AG09309 (cell line): ENCODE data around the gene CDK5RAP2.
A peak's percentile ranks its signal among the peaks of the same experiment; 100 is the strongest.

Experiments used
- DNase-seq: peaks from one replicate; pipeline ENCODE4 v3.0.0-alpha.2; 2010; ENCODE audit warnings: low read depth
- H3K4me3 ChIP-seq: 2 replicates; pipeline ENCODE4 v1.5.1; 2011; ENCODE audit warnings: mild to moderate bottlenecking, low read depth, low read length, moderate library complexity; ENCODE audit not compliant: control insufficient read depth
- CTCF ChIP-seq: IDR thresholded peaks from 2 replicates; pipeline ENCODE4 v1.5.1; 2011; ENCODE audit warnings: mild to moderate bottlenecking, low read depth, low read length, inconsistent platforms; ENCODE audit not compliant: insufficient read depth, control insufficient read depth; ENCODE audit errors: missing control alignments

Gene CDK5RAP2

DNA sequence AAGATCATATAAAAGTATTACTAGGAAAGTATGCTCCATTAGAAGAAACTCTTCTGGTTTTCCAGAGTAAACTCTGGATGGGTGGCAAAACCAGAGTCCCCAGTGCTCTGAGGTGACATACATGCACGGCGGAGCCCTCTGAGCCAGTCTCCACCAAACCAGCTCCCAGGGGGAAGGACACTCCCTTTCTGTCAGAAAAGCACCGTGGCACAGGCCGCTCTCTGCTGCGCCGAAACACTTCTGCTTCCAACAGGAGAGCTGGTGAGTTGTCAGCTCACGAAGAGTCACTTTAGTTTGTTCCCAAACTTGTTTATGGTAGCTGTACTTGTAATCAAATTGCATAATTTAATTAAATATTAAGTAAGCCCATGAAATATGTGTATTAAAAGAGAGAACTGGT is 184.6 kb downstream of the CDK5RAP2 start:
- TF ChIP-seq CTCF: no peak
- no peak for DNase-seq

GRCh38 chr9:120394058-120394669 is 185.8 kb downstream of the CDK5RAP2 start:
- peak; percentile 88 for DNase-seq

More for the DNA sequence above, 184.6 kb downstream of the CDK5RAP2 start:
- H3K4me3 ChIP-seq: no peak overlapping the region

GRCh38 chr9:120393386-120394057 is 186.4 kb downstream of the CDK5RAP2 start:
- TF ChIP-seq CTCF: no peak
- no peak for DNase-seq
- no peak overlapping the region for H3K4me3 ChIP-seq

More at GRCh38 chr9:120394058-120394669, 185.8 kb downstream of the CDK5RAP2 start:
- no peak overlapping the region for H3K4me3 ChIP-seq
- TF ChIP-seq CTCF: no peak

- H3K4me3 ChIP-seq: no peak overlapping the region
Observed at GRCh38 chr9:120392711-120393110, 187.3 kb downstream of the CDK5RAP2 start.

DNA sequence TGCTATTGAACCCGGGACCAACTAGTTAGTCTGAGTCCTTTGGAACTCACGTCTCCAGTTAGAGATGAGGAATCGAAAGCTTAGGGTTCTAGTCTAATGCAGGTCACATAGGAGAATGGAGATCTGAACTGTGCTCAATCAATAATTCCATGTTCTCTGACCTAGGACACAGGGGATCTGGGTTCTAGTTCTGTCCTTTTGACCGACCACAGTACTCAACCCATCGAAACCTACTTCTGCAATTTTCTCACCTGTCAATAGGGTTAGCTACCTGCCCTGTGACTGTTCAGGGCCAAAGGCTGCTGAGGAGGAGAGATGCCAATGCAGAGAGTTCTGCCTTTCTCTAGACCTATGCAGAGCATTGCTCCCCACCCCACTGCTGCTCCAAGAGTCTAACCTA is 187.7 kb downstream of the CDK5RAP2 start:
- no peak overlapping the region for H3K4me3 ChIP-seq
- no peak for TF ChIP-seq CTCF
- no peak for DNase-seq

More at GRCh38 chr9:120392711-120393110, 187.3 kb downstream of the CDK5RAP2 start:
- DNase-seq: no peak
- TF ChIP-seq CTCF: no peak

DNA sequence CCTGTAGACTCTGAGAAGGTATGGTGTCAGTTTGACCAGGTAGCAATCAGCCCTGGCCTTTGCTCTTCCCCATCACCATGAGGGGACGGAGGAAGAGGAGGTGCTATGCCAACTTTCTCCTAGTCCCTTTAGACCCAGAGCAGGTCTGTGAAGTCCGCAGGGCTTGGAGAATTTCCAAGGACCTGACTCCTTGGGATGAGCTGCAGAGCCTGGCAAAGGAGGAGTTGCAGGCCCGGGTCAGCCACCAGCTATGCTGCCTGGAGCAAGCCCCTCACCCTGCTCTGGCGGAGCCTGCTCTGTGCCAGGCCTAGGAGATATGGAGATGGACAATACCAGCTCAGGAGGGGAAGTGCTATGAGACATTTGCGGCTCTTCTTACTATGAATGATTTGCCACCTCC is 188.3 kb downstream of the CDK5RAP2 start:
- no peak for DNase-seq
- no peak overlapping the region for H3K4me3 ChIP-seq
- TF ChIP-seq CTCF: no peak

GRCh38 chr9:120390637-120391190 is 189.3 kb downstream of the CDK5RAP2 start:
- TF ChIP-seq CTCF: no peak
- H3K4me3 ChIP-seq: no peak overlapping the region
- DNase-seq: no peak
